Mesendoderm (in vitro differentiated cells): ENCODE data around the gene GLS.
"Not testable (repeated sequence)": the region's sequence is repeated elsewhere in the genome, so short reads cannot be mapped to it uniquely, and the experiment has no call there.

Experiments used
- DNase-seq: peaks from one replicate; pipeline ENCODE4 v3.0.0; 2013
- H2AK5ac ChIP-seq: 2 replicates; pipeline ENCODE4 v1.6.1; 2013; ENCODE audit warnings: low read length, inconsistent platforms
- H2BK120ac ChIP-seq: 2 replicates; pipeline ENCODE4 v1.6.1; 2013; ENCODE audit warnings: low read depth, mild to moderate bottlenecking, low read length, moderate library complexity, mixed read lengths
- H2BK15ac ChIP-seq: replicated peaks from 2 replicates; pipeline ENCODE4 v1.6.1; 2013; ENCODE audit warnings: low read depth, mild to moderate bottlenecking, moderate library complexity
- H2BK5ac ChIP-seq: 2 replicates; pipeline ENCODE4 v1.6.1; 2013; ENCODE audit warnings: low read length, inconsistent platforms
- H3K18ac ChIP-seq: 2 replicates; pipeline ENCODE4 v1.6.1; 2013; ENCODE audit warnings: mild to moderate bottlenecking, low read length, mixed read lengths
- H3K23ac ChIP-seq: one replicate; pipeline ENCODE4 v1.6.1; 2013; ENCODE audit warnings: low read length
- H3K27ac ChIP-seq: 2 replicates; pipeline ENCODE4 v1.5.1; 2013; ENCODE audit warnings: low read depth, mild to moderate bottlenecking, inconsistent platforms, low read length, moderate library complexity
- H3K27me3 ChIP-seq: 2 replicates; pipeline ENCODE4 v1.6.1; 2013; ENCODE audit warnings: low read length, control low read depth, mild to moderate bottlenecking, inconsistent platforms; ENCODE audit not compliant: insufficient read depth, poor library complexity
- H3K36me3 ChIP-seq: 2 replicates; pipeline ENCODE4 v1.6.1; 2013; ENCODE audit warnings: low read length, inconsistent platforms; ENCODE audit not compliant: control insufficient read depth, insufficient read depth
- H3K4ac ChIP-seq: one replicate; pipeline ENCODE4 v1.6.1; 2013; ENCODE audit warnings: low read depth, mild to moderate bottlenecking, low read length, moderate library complexity
- H3K4me1 ChIP-seq: 2 replicates; pipeline ENCODE4 v1.6.1; 2013; ENCODE audit warnings: low read depth, low read length, inconsistent platforms; ENCODE audit not compliant: control insufficient read depth
- H3K4me2 ChIP-seq: 2 replicates; pipeline ENCODE4 v1.6.1; 2013; ENCODE audit warnings: low read length
- H3K4me3 ChIP-seq: 2 replicates; pipeline ENCODE4 v1.5.1; 2013; ENCODE audit warnings: mild to moderate bottlenecking, low read length
- H3K56ac ChIP-seq: one replicate; pipeline ENCODE4 v1.6.1; 2013; ENCODE audit warnings: low read length
- H3K79me1 ChIP-seq: 2 replicates; pipeline ENCODE4 v1.6.1; 2013; ENCODE audit warnings: low read length, inconsistent platforms
- H3K79me2 ChIP-seq: 2 replicates; pipeline ENCODE4 v1.6.1; 2013; ENCODE audit warnings: mild to moderate bottlenecking, low read length; ENCODE audit not compliant: control insufficient read depth, insufficient read depth
- H3K9ac ChIP-seq: 2 replicates; pipeline ENCODE4 v1.6.1; 2013; ENCODE audit warnings: low read length, inconsistent platforms
- H4K5ac ChIP-seq: one replicate; pipeline ENCODE4 v1.6.1; 2013; ENCODE audit warnings: low read length
- H4K8ac ChIP-seq: one replicate; pipeline ENCODE4 v1.6.1; 2013; ENCODE audit warnings: low read depth, mild to moderate bottlenecking, control low read depth, low read length, moderate library complexity
- WGBS: extraction: QIAGEN DNeasy Blood & Tissue Kit; methylation state at CpG from one replicate; pipeline ENCODE4 v1.1.7; 2013; ENCODE audit warnings: low lambda C conversion rate, missing lambda C conversion rate; ENCODE audit not compliant: insufficient coverage; ENCODE audit errors: extremely low coverage; 5-methylcytosine and 5-hydroxymethylcytosine counted together

The GLS gene

DNA sequence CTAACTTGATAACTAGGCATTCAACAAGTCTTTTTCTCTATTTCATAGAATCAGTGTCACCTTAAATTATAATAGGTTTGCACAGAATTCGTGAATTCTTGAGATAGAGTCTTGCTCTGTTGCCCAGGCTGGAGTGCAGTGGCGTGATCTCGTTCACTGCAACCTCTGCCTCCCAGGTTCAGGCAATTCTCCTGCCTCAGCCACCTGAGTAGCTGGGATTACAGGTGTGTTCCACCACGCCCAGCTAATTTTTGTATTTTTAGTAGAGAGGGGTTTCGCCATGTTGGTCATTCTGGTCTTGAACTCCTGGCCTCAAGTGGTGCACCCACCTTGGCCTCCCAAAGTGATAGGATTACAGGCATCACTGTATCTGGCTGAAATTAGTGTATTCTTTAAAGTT is 80.5 kb downstream of the GLS start:
- H3K79me1 ChIP-seq, H3K27ac ChIP-seq, H3K27me3 ChIP-seq, H3K9ac ChIP-seq, H3K23ac ChIP-seq, H3K4me2 ChIP-seq, H3K4me1 ChIP-seq, H2AK5ac ChIP-seq, H2BK5ac ChIP-seq, H3K4me3 ChIP-seq, H2BK15ac ChIP-seq, H3K79me2 ChIP-seq, H3K36me3 ChIP-seq, H4K8ac ChIP-seq, DNase-seq, H4K5ac ChIP-seq, H3K56ac ChIP-seq, H3K18ac ChIP-seq, H2BK120ac ChIP-seq, H3K4ac ChIP-seq: not testable (repeated sequence)
- WGBS: no CpG with 5 or more reads among the region's 5 CpGs

DNA sequence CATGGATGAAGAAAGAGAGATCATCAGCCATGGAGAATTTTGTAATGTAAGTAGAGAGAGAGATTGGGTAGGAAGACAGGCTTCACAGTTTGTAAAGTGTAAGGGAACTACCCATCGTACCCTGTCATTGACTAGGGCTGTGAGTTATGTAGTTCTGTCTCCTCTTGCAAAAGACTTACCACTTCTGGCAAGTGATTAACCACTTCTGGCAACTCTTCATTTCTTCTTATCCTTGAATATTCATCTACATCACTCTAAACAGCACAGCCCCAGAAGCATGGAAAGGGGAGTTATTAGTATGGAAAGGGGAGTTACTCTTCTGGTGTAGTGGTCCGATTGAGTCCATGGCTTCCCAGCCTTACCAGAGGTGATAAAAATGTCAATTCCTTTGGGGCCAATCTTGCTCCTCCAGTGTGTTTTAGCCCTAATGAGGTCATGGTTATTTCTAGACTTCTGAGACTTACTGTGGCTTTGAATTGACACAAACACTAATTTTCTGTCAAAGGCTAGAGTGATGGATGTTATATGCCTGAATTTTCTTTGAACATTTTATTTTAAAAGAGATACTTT is 81.4 kb downstream of the GLS start:
- no peak overlapping the region for H4K5ac ChIP-seq
- H3K9ac ChIP-seq: no peak overlapping the region
- no peak overlapping the region for H3K4me2 ChIP-seq
- H3K4ac ChIP-seq: no peak overlapping the region
- no peaks in the 10 kb centered on the region for H3K36me3 ChIP-seq
- H3K27ac ChIP-seq: no peak overlapping the region
- no peak overlapping the region for H4K8ac ChIP-seq
- no peaks in the 10 kb centered on the region for H3K79me1 ChIP-seq
- no peak overlapping the region for H3K23ac ChIP-seq
- H2BK15ac ChIP-seq: no peak overlapping the region
- H2BK5ac ChIP-seq: no peak overlapping the region
- no peak overlapping the region for H3K18ac ChIP-seq
- WGBS: no CpG with 5 or more reads among the region's 2 CpGs
- no peak overlapping the region for H3K56ac ChIP-seq
- H3K4me1 ChIP-seq: no peaks in the 10 kb centered on the region
- H2AK5ac ChIP-seq: no peak overlapping the region
- H2BK120ac ChIP-seq: no peak overlapping the region
- no peaks in the 10 kb centered on the region for H3K79me2 ChIP-seq
- DNase-seq: no peak
- H3K27me3 ChIP-seq: no peaks in the 10 kb centered on the region
- no peak overlapping the region for H3K4me3 ChIP-seq

DNA sequence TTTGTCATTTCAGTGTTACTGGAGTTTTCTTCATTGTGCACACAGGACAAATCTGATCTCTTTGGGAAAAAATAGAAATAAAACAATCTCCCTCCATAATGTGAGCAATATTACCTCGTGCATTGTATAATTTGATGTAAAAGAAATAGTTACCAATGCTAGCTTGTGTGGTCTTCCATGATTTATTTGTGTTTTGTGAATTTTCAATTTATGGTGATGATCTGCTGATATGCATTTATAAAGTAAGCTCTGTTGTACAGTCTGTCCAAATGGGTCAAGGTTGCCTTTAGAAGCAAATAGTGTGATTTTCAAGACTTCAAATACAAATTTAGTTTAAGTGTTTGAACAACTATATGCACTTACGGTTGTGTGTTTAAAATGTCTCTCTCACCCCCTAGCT is 82.5 kb downstream of the GLS start:
- Histone ChIP-seq H3K27me3 (no peaks in the 10 kb centered on the region), H3K4ac (no peak overlapping the region), H3K4me1 (no peaks in the 10 kb centered on the region), H3K79me1 (no peaks in the 10 kb centered on the region), H3K23ac (no peak overlapping the region), H3K9ac (no peak overlapping the region), H2BK120ac (no peak overlapping the region), H3K4me3 (no peak overlapping the region), H2BK15ac (no peak overlapping the region), H3K36me3 (no peaks in the 10 kb centered on the region), H2AK5ac (no peak overlapping the region), H3K56ac (no peak overlapping the region), H3K4me2 (no peak overlapping the region), H3K18ac (no peak overlapping the region), H4K8ac (no peak overlapping the region), H3K79me2 (no peaks in the 10 kb centered on the region), H3K27ac (no peak overlapping the region), H2BK5ac (no peak overlapping the region), H4K5ac (no peak overlapping the region)
- DNase-seq: no peak
- no CpG with 5 or more reads among the region's 2 CpGs for WGBS

DNA sequence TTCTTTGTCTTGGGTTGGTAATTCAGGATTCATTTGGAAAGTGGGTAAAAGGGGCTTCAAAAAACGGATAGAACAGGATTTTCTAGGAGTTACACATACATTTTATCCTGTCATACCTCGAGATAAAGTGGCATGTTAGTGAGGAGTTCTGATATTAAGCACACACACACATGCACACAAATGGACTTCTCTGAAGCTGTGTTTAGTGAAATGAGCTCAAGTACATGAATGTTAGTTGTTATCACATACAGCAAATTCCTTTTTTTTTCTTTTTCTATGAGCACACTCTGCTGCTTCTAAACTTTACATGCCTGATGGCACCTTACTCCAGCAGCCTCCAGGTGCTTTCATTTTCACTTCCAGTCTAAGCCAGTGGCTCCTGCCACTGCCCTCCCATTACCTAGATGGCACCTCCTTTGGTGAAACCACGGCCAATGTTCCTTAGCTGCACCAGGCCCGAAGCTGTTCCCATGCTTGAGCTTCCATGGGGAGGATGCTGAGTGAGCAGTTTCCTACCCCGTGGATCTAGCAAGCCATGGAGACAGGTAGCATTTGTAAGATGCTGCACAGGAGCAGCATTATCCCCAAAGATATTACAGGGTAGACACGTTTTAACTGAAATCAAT is 83.7 kb downstream of the GLS start:
- no peak overlapping the region for H4K5ac ChIP-seq
- no peak for DNase-seq

DNA sequence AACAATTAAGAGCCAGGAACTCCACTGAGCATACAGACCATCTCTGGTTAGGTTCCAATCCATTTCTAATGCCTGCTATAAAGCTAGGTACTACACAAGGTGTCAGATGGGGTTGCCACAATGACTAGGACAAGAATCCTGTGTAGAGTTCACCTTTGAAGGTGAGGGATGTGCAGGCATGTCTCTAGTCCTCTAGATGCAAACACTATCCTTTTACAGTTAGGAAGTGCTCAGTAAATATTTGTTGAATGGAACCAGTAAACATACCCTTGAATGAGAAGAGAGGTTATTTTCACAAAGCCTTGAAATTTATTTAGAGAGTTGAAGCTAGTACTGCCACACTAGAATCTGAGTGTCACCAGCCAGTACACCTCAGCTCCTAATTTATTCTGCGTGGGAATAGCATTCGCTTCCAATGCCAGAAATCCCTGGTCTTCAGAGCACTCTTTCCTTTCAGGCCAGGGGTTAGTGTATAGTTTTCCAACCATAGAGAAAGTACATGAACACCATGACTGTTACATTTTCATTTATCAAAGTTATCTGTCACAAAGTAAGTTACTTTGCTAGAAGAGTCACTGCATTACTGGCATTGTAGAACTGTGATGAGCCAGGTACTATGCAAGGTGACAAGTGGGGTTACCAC is 85.1 kb downstream of the GLS start:
- Histone ChIP-seq H3K56ac (no peak overlapping the region), H4K5ac (no peak overlapping the region), H3K23ac (no peak overlapping the region), H4K8ac (no peak overlapping the region), H3K27ac (no peak overlapping the region), H3K4me1 (no peaks in the 10 kb centered on the region), H2BK120ac (no peak overlapping the region), H2BK15ac (no peak overlapping the region), H3K4me3 (no peak overlapping the region), H3K18ac (no peak overlapping the region), H3K79me1 (no peaks in the 10 kb centered on the region), H3K4ac (no peak overlapping the region), H2BK5ac (no peak overlapping the region), H2AK5ac (no peak overlapping the region), H3K79me2 (no peaks in the 10 kb centered on the region), H3K4me2 (no peak overlapping the region), H3K36me3 (no peaks in the 10 kb centered on the region), H3K9ac (no peak overlapping the region), H3K27me3 (no peaks in the 10 kb centered on the region)
- WGBS: no CpG with 5 or more reads among the region's 2 CpGs
- DNase-seq: no peak

More for the DNA sequence above, 83.7 kb downstream of the GLS start:
- H3K56ac ChIP-seq: no peak overlapping the region
- no peak overlapping the region for H3K9ac ChIP-seq
- no peaks in the 10 kb centered on the region for H3K36me3 ChIP-seq
- H3K18ac ChIP-seq: no peak overlapping the region
- no peak overlapping the region for H2BK120ac ChIP-seq
- no peak overlapping the region for H2BK15ac ChIP-seq
- no peak overlapping the region for H3K27ac ChIP-seq
- H3K23ac ChIP-seq: no peak overlapping the region
- H3K4me3 ChIP-seq: no peak overlapping the region
- H2BK5ac ChIP-seq: no peak overlapping the region
- H2AK5ac ChIP-seq: no peak overlapping the region
- H3K4ac ChIP-seq: no peak overlapping the region
- H3K79me2 ChIP-seq: no peaks in the 10 kb centered on the region
- H3K79me1 ChIP-seq: no peaks in the 10 kb centered on the region
- no peak overlapping the region for H3K4me2 ChIP-seq
- WGBS: no CpG with 5 or more reads among the region's 6 CpGs
- H3K27me3 ChIP-seq: no peaks in the 10 kb centered on the region
- no peak overlapping the region for H4K8ac ChIP-seq
- H3K4me1 ChIP-seq: no peaks in the 10 kb centered on the region
